GM23248 (cell line): Measurements from ENCODE around the gene CHIT1.

ENCODE experiments used
- EZH2 ChIP-seq: fragments of 200-600 bp; sonication (generic); IDR thresholded peaks from 2 replicates; pipeline ENCODE4 v1.6.1; 2018; ENCODE audit warnings: antibody characterized with exemption, mild to moderate bottlenecking; ENCODE audit not compliant: insufficient read depth, poor library complexity, severe bottlenecking
- EZH2phosphoT487 ChIP-seq: fragments of 200-600 bp; sonication (generic); IDR thresholded peaks from 2 replicates; pipeline ENCODE4 v1.6.1; 2018; ENCODE audit warnings: antibody characterized with exemption, moderate library complexity, mild to moderate bottlenecking, low read depth; ENCODE audit not compliant: insufficient read depth

DNA sequence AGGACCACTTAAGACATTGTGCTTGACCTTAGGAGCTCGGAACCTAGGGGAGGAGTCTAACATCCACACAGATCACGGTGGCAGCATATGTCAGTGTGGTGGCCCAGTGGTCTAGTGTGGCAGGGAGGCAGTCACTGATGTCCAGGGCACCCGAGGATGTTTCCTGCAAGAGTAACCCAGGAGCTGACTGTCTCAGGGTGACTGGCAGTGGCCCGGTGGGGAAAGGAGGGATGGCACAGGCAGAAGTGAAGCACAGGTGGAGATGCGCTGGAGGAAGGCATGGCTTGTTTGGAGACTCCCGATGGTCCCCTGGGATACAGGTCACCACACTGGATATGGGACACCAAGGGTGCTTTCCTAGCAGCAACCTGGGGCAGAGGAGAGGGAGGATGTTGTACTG lies 16.3 kb downstream of the CHIT1 start:
- no peak for TF ChIP-seq EZH2
- TF ChIP-seq EZH2phosphoT487: no peak
